HepG2 (cell line): ENCODE results near the gene LRIG1. TPM values are rescaled to one million over a fixed set of nuclear protein-coding genes. Genes with fewer than 3 reads are reported as not detected.

Experiments
- ATAC-seq: fragments of 200-7000 bp; cut with Tn5 transposase; 3 replicates; pipeline ENCODE4 v1.9.1; 2020; ENCODE audit warnings: mild to moderate bottlenecking, moderate library complexity
- BruUV-seq: library from RNA; stranded (reverse); fragments of 400-500 nt; replicated peaks from 2 replicates; lab custom pipeline; 2021; lab: Mats Ljungman, UMichigan
- CTCF ChIA-PET: fragments of 300-600 bp; formaldehyde crosslinking; extraction: SDS; loops from one replicate; lab custom pipeline; 2021; ENCODE audit warnings: low total read pairs, inconsistent platforms, low intra/inter-chr PET ratio; lab: Yijun Ruan, JAX
- POLR2A ChIA-PET: fragments of 350-600 bp; sonication (Branson Sonifier 250); formaldehyde crosslinking; loops from one replicate; lab custom pipeline; 2020; ENCODE audit warnings: antibody characterized with exemption, inconsistent platforms; lab: Yijun Ruan, JAX
- DNase-seq: peaks from one replicate; pipeline ENCODE4 v3.0.0-alpha.2; 2015; ENCODE audit warnings: low spot score
- FAIRE-seq: peaks from 3 replicates; lab custom pipeline; 2011; peaks lifted over from hg19 to GRCh38; lab: Jason Lieb, UNC
- H2AFZ ChIP-seq: one replicate; pipeline ENCODE4 v1.6.1; 2011; ENCODE audit warnings: low read length, inconsistent platforms
- H3K27ac ChIP-seq: fragments of 300-600 bp; 3 replicates; pipeline ENCODE4 v1.8.0; 2011; ENCODE audit warnings: mixed run types, mild to moderate bottlenecking, mixed read lengths, low read length, inconsistent platforms; ENCODE audit not compliant: insufficient read depth; ENCODE audit errors: extremely low read length
- H3K27me3 ChIP-seq, 2 experiments: fragments of 200-600 bp in 1 of 2; 2 replicates in 1 of 2; 3 replicates in 1 of 2; pipeline versions ENCODE4 v1.6.0 to v1.8.0; 2011; ENCODE audit warnings: low read length in 2 of 2, mild to moderate bottlenecking in 2 of 2, moderate library complexity in 2 of 2, inconsistent platforms in 1 of 2; ENCODE audit not compliant: insufficient read depth in 2 of 2, control insufficient read depth in 1 of 2
- H3K36me3 ChIP-seq, 2 experiments: fragments of 200-600 bp in 1 of 2; replicated peaks in 1 of 2; 2 replicates in 1 of 2; 3 replicates in 1 of 2; pipeline versions ENCODE4 v1.5.1 to v1.8.0; 2011; ENCODE audit warnings: low read length in 2 of 2, inconsistent platforms in 1 of 2; ENCODE audit not compliant: insufficient read depth in 2 of 2, control insufficient read depth in 1 of 2
- H3K4me1 ChIP-seq: 2 replicates; pipeline ENCODE4 v1.5.1; 2012; ENCODE audit warnings: low read length, inconsistent platforms; ENCODE audit not compliant: insufficient read depth
- H3K4me2 ChIP-seq: 2 replicates; pipeline ENCODE4 v1.6.0; 2011; ENCODE audit warnings: low read depth, low read length, inconsistent platforms
- H3K4me3 ChIP-seq, 3 experiments: fragments of 200-600 bp in 1 of 3; sonication (generic), shearing (Covaris generic) in 1 of 3; replicated peaks in 1 of 3; 2 replicates each; pipeline ENCODE4 v1.5.1; 2011 to 2016; ENCODE audit warnings: low read length in 3 of 3, inconsistent platforms in 2 of 3, low read depth in 2 of 3, mild to moderate bottlenecking in 2 of 3, control low read depth in 1 of 3, mixed read lengths in 1 of 3; ENCODE audit not compliant: insufficient read depth in 1 of 3
- H3K79me2 ChIP-seq: one replicate; pipeline ENCODE4 v1.6.1; 2011; ENCODE audit warnings: low read length, inconsistent platforms; ENCODE audit not compliant: insufficient read depth
- H3K9ac ChIP-seq: 2 replicates; pipeline ENCODE4 v1.6.0; 2011; ENCODE audit warnings: mild to moderate bottlenecking, low read depth, low read length, inconsistent platforms; ENCODE audit not compliant: insufficient read depth
- H3K9me3 ChIP-seq: 2 replicates; pipeline ENCODE4 v1.5.1; 2012; ENCODE audit warnings: mild to moderate bottlenecking, low read length
- H4K20me1 ChIP-seq: 2 replicates; pipeline ENCODE4 v1.6.0; 2011; ENCODE audit warnings: inconsistent platforms, mild to moderate bottlenecking, low read length, moderate library complexity; ENCODE audit not compliant: insufficient read depth
- HDAC1 ChIP-seq: sonication (generic); formaldehyde crosslinking; IDR thresholded peaks from 2 replicates; pipeline ENCODE4 v1.5.1; 2020; ENCODE audit warnings: mild to moderate bottlenecking, missing genetic modification reagents
- KDM5B ChIP-seq: sonication (generic); formaldehyde crosslinking; IDR thresholded peaks from 2 replicates; pipeline ENCODE4 v1.4.0; 2020; ENCODE audit warnings: missing genetic modification reagents, mild to moderate bottlenecking, borderline replicate concordance
- KLF9 ChIP-seq: IDR thresholded peaks from 2 replicates; pipeline ENCODE4 v1.6.1; 2016; ENCODE audit warnings: low read depth
- NFYB ChIP-seq: sonication (generic); formaldehyde crosslinking; IDR thresholded peaks from 2 replicates; pipeline ENCODE4 v1.4.0; 2020; ENCODE audit warnings: missing genetic modification reagents
- PHB2 ChIP-seq: fragments of 450-650 bp; IDR thresholded peaks from 2 replicates; pipeline ENCODE4 v1.6.1; 2018; ENCODE audit not compliant: partially characterized antibody
- PHF20 ChIP-seq: sonication (generic); formaldehyde crosslinking; IDR thresholded peaks from 2 replicates; pipeline ENCODE4 v1.5.0; 2020; ENCODE audit warnings: mild to moderate bottlenecking, missing genetic modification reagents
- TBX3 ChIP-seq: fragments of 450-650 bp; IDR thresholded peaks from 2 replicates; pipeline ENCODE4 v1.6.1; 2017; ENCODE audit warnings: antibody characterized with exemption, mild to moderate bottlenecking, inconsistent platforms, borderline replicate concordance
- ZNF24 ChIP-seq: fragments of 450-650 bp; IDR thresholded peaks from 2 replicates; pipeline ENCODE4 v1.6.1; 2017; ENCODE audit warnings: antibody characterized with exemption, mild to moderate bottlenecking
- ZNF607 ChIP-seq: sonication (generic); formaldehyde crosslinking; IDR thresholded peaks from 2 replicates; pipeline ENCODE4 v1.5.1; 2020; ENCODE audit warnings: missing genetic modification reagents, mild to moderate bottlenecking, borderline replicate concordance
- ZNF75D ChIP-seq: sonication (generic); formaldehyde crosslinking; IDR thresholded peaks from 2 replicates; pipeline ENCODE4 v1.8.1; 2023; ENCODE audit warnings: missing genetic modification reagents, mild to moderate bottlenecking, borderline replicate concordance
- ZXDC ChIP-seq: sonication (generic); formaldehyde crosslinking; IDR thresholded peaks from 2 replicates; pipeline ENCODE4 v1.5.0; 2020; ENCODE audit warnings: mild to moderate bottlenecking, missing genetic modification reagents
- WGBS: methylation state at CpG from one replicate; pipeline ENCODE4 v1.1.6; 2017; ENCODE audit warnings: low lambda C conversion rate; 5-methylcytosine and 5-hydroxymethylcytosine counted together
- in situ Hi-C: cut with HindIII; loops from 2 replicates; pipeline ENCODE4 v1.10.0; 2017; ENCODE audit warnings: low pct_unique_long_range_greater_than_20kb; ENCODE audit not compliant: extremely low pct_ligation_motif_present
- intact Hi-C: fragments of 100-400 bp; cut with micrococcal nuclease; formaldehyde crosslinking; loops from one replicate; pipeline ENCODE4 v1.10.0; 2022; ENCODE audit not compliant: unreplicated experiment
- polyA plus RNA-seq, 8 experiments: library from polyadenylated mRNA; depleted of rRNA in 3 of 8; stranded (reverse) in 7 of 8; unstranded in 1 of 8; fragments of >200 nt; fragmentation: Illumina TruSeq in 4 of 8; extraction: Trizol in 4 of 8; gene quantifications; 2 replicates each; pipeline versions ENCODE4 v1.2.1 to v1.2.3, GENCODE V29; 2011 to 2016; ENCODE audit warnings: low read depth in 4 of 8, missing spikeins in 1 of 8, mixed read lengths in 1 of 8; ENCODE audit not compliant: insufficient read depth in 1 of 8
- total RNA-seq, 5 experiments: library from RNA; depleted of rRNA; stranded (reverse); fragments of >200 nt; fragmentation: Illumina TruSeq; extraction: Trizol; gene quantifications; 2 replicates each; pipeline ENCODE4 v1.2.3, GENCODE V29; 2016; ENCODE audit warnings: low read depth in 1 of 5
- TF ChIP-seq, protein P1 (sequence below): IDR thresholded peaks from 2 replicates; pipeline ENCODE4 v1.6.1; 2012; ENCODE audit warnings: low read length, improper control_type of control experiment
- TF ChIP-seq, protein P2 (sequence below): IDR thresholded peaks from 2 replicates; pipeline ENCODE4 v1.6.1; 2016; ENCODE audit warnings: low read depth, missing genetic modification reagents, missing compliant biosample characterization

The LRIG1 gene
- total and polyA plus RNA-seq, 2 of the 13 experiments (the other 11 are each of a cell fraction or from before 2014, with no cell fraction given), result 17.8 to 24.8 TPM

DNA sequence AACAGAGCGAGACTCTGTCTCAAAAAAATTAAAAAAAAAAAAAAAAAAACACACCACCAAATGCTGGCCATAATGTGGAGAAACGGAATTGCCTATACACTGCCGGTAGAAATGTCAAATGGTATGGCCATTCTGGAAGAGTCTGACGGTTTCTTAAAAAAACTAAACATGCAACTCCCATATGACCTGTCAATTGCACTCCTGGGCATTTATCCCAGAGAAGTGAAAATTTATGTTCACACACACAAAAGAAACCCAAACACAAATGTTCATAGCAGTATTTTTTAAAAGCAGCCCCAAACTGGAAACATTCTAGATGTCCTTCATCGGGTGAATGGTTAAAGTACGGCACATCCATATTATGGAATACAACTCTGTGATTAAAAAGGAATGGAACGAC lies 66.1 kb downstream of the LRIG1 start (continued):
- TF ChIP-seq ZXDC (CRISPR knock-in tag) (no peak), ZNF607 (CRISPR knock-in tag) (no peak)

GRCh38 chr3:66433522-66433782 lies 67.4 kb downstream of the LRIG1 start:
- no peak overlapping the region for H3K27ac ChIP-seq
- no TSS peak for BruUV-seq
- CTCF ChIA-PET, result no interaction called here
- H3K4me1 ChIP-seq, result peaks cover 17% of the 10 kb centered on the region
- no peaks in the 10 kb centered on the region for H3K9me3 ChIP-seq
- no peak overlapping the region for H2AFZ ChIP-seq
- no peaks in the 10 kb centered on the region for H4K20me1 ChIP-seq
- H3K4me2 ChIP-seq, result no peak overlapping the region
- H3K27me3 ChIP-seq, result no peaks in the 10 kb centered on the region
- H3K9ac ChIP-seq, result no peak overlapping the region
- WGBS, result 97% methylated on average over 4 of the region's 4 CpGs
- H3K4me3 ChIP-seq, result no peak overlapping the region
- FAIRE-seq (no peak), DNase-seq (no peak), ATAC-seq (no peak)
- intact Hi-C loops (no loop called here), in situ Hi-C loops (no loop called here)
- peaks cover 21% of the 10 kb centered on the region for H3K79me2 ChIP-seq
- POLR2A ChIA-PET, result no interaction called here
- H3K36me3 ChIP-seq, result peaks cover 3 to 4% of the 10 kb centered on the region in 2 experiments; a peak in 2 of 5 replicates
- TF ChIP-seq HDAC1 (CRISPR knock-in tag), result no peak
- no peak for TF ChIP-seq PHF20 (CRISPR knock-in tag)
- TF ChIP-seq NFYB (CRISPR knock-in tag), result no peak
- TF ChIP-seq, protein P1, sequence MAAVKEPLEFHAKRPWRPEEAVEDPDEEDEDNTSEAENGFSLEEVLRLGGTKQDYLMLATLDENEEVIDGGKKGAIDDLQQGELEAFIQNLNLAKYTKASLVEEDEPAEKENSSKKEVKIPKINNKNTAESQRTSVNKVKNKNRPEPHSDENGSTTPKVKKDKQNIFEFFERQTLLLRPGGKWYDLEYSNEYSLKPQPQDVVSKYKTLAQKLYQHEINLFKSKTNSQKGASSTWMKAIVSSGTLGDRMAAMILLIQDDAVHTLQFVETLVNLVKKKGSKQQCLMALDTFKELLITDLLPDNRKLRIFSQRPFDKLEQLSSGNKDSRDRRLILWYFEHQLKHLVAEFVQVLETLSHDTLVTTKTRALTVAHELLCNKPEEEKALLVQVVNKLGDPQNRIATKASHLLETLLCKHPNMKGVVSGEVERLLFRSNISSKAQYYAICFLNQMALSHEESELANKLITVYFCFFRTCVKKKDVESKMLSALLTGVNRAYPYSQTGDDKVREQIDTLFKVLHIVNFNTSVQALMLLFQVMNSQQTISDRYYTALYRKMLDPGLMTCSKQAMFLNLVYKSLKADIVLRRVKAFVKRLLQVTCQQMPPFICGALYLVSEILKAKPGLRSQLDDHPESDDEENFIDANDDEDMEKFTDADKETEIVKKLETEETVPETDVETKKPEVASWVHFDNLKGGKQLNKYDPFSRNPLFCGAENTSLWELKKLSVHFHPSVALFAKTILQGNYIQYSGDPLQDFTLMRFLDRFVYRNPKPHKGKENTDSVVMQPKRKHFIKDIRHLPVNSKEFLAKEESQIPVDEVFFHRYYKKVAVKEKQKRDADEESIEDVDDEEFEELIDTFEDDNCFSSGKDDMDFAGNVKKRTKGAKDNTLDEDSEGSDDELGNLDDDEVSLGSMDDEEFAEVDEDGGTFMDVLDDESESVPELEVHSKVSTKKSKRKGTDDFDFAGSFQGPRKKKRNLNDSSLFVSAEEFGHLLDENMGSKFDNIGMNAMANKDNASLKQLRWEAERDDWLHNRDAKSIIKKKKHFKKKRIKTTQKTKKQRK, result no peak
- TF ChIP-seq PHB2, result no peak
- no peak for TF ChIP-seq ZNF75D (CRISPR knock-in tag)
- TF ChIP-seq ZNF24, result no peak
- TF ChIP-seq, protein P2, sequence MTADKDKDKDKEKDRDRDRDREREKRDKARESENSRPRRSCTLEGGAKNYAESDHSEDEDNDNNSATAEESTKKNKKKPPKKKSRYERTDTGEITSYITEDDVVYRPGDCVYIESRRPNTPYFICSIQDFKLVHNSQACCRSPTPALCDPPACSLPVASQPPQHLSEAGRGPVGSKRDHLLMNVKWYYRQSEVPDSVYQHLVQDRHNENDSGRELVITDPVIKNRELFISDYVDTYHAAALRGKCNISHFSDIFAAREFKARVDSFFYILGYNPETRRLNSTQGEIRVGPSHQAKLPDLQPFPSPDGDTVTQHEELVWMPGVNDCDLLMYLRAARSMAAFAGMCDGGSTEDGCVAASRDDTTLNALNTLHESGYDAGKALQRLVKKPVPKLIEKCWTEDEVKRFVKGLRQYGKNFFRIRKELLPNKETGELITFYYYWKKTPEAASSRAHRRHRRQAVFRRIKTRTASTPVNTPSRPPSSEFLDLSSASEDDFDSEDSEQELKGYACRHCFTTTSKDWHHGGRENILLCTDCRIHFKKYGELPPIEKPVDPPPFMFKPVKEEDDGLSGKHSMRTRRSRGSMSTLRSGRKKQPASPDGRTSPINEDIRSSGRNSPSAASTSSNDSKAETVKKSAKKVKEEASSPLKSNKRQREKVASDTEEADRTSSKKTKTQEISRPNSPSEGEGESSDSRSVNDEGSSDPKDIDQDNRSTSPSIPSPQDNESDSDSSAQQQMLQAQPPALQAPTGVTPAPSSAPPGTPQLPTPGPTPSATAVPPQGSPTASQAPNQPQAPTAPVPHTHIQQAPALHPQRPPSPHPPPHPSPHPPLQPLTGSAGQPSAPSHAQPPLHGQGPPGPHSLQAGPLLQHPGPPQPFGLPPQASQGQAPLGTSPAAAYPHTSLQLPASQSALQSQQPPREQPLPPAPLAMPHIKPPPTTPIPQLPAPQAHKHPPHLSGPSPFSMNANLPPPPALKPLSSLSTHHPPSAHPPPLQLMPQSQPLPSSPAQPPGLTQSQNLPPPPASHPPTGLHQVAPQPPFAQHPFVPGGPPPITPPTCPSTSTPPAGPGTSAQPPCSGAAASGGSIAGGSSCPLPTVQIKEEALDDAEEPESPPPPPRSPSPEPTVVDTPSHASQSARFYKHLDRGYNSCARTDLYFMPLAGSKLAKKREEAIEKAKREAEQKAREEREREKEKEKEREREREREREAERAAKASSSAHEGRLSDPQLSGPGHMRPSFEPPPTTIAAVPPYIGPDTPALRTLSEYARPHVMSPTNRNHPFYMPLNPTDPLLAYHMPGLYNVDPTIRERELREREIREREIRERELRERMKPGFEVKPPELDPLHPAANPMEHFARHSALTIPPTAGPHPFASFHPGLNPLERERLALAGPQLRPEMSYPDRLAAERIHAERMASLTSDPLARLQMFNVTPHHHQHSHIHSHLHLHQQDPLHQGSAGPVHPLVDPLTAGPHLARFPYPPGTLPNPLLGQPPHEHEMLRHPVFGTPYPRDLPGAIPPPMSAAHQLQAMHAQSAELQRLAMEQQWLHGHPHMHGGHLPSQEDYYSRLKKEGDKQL (CRISPR knock-in tag), result no peak
- no peak for TF ChIP-seq KDM5B
- no peak for TF ChIP-seq KLF9 (CRISPR knock-in tag)
- TF ChIP-seq TBX3, result no peak
